HEK293T (cell line): ENCODE results near the gene TACC2.

Experiments
- BHLHE40 ChIP-seq: fragments of 450-650 bp; IDR thresholded peaks from 2 replicates; pipeline ENCODE4 v1.6.1; 2016; ENCODE audit warnings: mild to moderate bottlenecking, moderate library complexity, borderline replicate concordance
- CTBP1 ChIP-seq: fragments of 450-650 bp; IDR thresholded peaks from 2 replicates; pipeline ENCODE4 v1.6.1; 2016; ENCODE audit warnings: borderline replicate concordance
- ELF4 ChIP-seq: fragments of 450-650 bp; IDR thresholded peaks from 2 replicates; pipeline ENCODE4 v1.6.1; 2017; ENCODE audit warnings: antibody characterized with exemption
- FOXM1 ChIP-seq: fragments of 450-650 bp; IDR thresholded peaks from 2 replicates; pipeline ENCODE4 v1.6.1; 2017; ENCODE audit warnings: mild to moderate bottlenecking, borderline replicate concordance
- HDGF ChIP-seq: fragments of 450-650 bp; IDR thresholded peaks from 2 replicates; pipeline ENCODE4 v1.6.1; 2017; ENCODE audit warnings: antibody characterized with exemption, borderline replicate concordance
- LEF1 ChIP-seq: fragments of 450-650 bp; IDR thresholded peaks from 2 replicates; pipeline ENCODE4 v1.6.1; 2017; ENCODE audit warnings: mild to moderate bottlenecking, borderline replicate concordance
- SP1 ChIP-seq: fragments of 450-650 bp; IDR thresholded peaks from 2 replicates; pipeline ENCODE4 v1.6.1; 2017
- SUZ12 ChIP-seq: fragments of 450-650 bp; IDR thresholded peaks from 2 replicates; pipeline ENCODE4 v1.6.1; 2016; ENCODE audit warnings: mild to moderate bottlenecking
- ZNF384 ChIP-seq: fragments of 450-650 bp; IDR thresholded peaks from 2 replicates; pipeline ENCODE4 v1.6.1; 2016

GRCh38 chr10:122030200-122030552 is 41.2 kb downstream of the TACC2 start:
- TF ChIP-seq FOXM1 (no peak), LEF1 (no peak), SP1 (no peak), ZNF384 (no peak), ELF4 (no peak), SUZ12 (no peak), HDGF (no peak), CTBP1 (no peak), BHLHE40 (no peak)
